Retinal pigment epithelial cell (primary cell): ENCODE data around the gene PATJ.

Experiments
- DNase-seq: peaks from one replicate; pipeline ENCODE4 v3.0.0-alpha.2; 2010; ENCODE audit warnings: low read depth
- H3K4me3 ChIP-seq: 2 replicates; pipeline ENCODE4 v1.5.1; 2011; ENCODE audit warnings: mild to moderate bottlenecking, low read length, control low read depth, moderate library complexity
- TF ChIP-seq, protein P1 (sequence below): conservative IDR thresholded peaks from 2 replicates; pipeline ENCODE4 v1.5.1; 2011; ENCODE audit warnings: low read depth, low read length, control low read depth, inconsistent platforms

Gene PATJ

DNA sequence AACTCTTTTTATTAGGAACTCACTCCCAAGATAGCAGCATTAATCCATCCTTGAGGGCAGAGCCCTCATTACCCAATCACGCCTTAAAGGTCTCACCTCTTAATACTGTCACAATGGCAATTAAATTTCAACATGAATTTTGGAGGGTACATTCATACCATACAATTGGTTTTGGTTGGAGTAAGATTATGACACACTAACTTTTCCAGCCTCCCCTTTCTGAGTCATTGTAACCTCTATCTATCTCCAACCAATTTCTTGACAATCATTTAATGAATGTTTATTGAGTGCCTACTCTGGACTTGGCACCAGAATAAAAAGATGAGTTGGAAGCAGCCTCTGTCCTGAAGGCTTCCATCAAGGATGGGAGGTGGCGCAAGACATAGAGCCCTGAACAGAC, 358.2 kb downstream of the PATJ start:
- no peak overlapping the region for H3K4me3 ChIP-seq
- TF ChIP-seq, protein P1, sequence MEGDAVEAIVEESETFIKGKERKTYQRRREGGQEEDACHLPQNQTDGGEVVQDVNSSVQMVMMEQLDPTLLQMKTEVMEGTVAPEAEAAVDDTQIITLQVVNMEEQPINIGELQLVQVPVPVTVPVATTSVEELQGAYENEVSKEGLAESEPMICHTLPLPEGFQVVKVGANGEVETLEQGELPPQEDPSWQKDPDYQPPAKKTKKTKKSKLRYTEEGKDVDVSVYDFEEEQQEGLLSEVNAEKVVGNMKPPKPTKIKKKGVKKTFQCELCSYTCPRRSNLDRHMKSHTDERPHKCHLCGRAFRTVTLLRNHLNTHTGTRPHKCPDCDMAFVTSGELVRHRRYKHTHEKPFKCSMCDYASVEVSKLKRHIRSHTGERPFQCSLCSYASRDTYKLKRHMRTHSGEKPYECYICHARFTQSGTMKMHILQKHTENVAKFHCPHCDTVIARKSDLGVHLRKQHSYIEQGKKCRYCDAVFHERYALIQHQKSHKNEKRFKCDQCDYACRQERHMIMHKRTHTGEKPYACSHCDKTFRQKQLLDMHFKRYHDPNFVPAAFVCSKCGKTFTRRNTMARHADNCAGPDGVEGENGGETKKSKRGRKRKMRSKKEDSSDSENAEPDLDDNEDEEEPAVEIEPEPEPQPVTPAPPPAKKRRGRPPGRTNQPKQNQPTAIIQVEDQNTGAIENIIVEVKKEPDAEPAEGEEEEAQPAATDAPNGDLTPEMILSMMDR = no peak
- DNase-seq = no peak

DNA sequence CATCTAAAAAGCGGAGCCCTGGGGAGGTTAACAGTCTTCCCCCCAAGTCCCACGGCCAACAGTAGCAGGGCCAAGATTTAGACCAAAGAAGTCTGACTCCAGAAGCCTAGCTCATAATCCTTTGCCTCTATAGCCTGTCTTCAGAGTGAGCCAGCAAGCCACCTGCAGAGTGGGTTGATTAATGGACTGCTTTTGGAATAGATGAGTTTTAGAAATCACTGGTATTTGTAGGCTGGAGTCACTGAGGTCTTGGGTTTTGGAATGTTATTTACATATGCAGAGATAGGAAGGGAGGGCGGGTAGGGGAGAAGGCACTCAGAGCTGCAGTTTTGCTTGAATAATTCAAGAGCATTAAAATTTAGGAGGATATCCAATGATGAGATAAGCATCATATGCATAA, 361.6 kb downstream of the PATJ start:
- H3K4me3 ChIP-seq = no peak overlapping the region
- no peak for DNase-seq
- TF ChIP-seq, protein P1 = no peak

DNA sequence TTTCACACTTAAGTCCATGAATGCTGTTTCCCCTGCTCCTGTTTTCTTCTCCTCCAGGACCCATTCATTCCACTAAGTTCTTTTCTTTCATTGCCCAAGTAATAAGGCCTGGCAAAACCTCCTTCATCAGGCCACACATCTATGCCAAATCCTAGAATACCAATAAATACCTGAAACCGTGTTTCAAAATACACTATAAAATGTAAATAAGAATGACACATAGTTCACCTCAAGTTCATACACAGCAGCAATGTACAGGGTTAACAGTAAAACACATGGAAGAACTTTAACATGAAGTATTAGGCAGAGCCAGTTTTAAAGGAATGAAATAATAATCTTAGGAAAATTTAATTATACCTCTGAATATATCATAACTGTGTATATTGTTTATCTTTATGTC, 365.6 kb downstream of the PATJ start:
- TF ChIP-seq, protein P1 = no peak
- H3K4me3 ChIP-seq = no peak overlapping the region
- no peak for DNase-seq

DNA sequence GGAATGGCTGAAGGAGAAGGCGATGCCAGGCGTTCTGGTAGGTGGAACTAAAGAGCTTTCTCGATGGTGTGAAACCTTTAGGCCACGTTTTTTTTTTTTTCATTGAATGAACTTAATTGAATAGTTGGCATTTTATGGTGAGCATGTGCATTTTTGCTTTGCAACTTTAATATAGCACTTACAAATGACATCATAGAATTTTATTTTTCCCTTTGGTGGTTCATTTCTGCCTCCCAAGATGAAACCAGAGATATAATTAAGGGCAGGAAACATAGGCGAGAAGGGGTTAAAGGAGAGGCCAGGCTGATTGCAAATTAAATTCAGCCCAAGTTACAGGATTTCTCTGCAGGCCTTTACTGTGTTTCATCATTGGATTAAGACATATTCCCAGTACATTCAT, 366.8 kb downstream of the PATJ start:
- TF ChIP-seq, protein P1 = no peak
- no peak overlapping the region for H3K4me3 ChIP-seq
- DNase-seq = no peak

DNA sequence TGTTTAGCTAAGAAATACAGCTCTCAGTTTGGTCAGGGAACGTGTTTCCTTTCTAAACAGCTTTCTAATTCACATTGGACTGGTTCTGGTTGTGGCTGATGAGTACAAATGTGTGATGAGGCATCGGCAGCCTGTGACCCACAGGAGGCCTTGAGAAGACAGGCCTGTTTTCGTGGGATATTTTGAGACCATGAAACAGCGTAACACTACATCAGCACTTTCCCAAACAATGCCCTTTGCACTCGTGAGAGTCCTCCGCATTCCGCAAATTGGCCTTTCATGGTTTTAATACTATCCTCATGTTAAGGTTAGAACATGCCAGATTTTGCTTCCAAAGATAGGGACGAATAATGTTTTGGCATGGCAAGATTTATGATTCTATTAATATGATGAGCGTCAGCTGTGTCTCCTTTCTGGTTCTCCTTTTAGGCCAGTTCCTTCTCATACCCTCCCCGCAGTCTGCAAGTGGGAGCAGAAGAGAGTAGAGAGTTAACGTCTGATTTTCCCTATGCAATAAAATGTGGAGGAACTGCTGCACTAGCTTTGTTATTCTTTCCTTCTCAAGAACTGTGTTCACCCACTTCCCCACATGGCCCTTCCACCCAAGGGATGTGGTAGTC, 368.0 kb downstream of the PATJ start:
- TF ChIP-seq, protein P1 = no peak
- no peak for DNase-seq
- H3K4me3 ChIP-seq = no peak overlapping the region

DNA sequence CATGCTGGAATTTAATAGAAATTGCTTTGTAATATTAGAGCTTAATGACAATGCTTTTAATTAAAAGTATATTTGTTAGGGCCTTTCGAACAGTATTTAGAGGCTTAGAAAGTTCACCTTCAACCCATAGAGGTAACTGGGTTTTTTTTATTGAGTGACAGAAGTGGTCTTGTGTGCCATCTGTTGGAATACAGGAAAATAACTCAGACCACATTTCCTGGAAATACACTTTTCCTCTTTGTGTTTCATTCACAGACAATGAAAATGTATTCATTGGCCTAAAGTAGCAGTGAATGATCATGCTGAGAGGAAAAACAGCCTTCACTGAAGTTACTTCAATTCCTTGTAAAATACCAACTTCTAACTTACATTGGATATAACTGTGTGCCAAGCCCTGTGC, 368.8 kb downstream of the PATJ start:
- TF ChIP-seq, protein P1 = peak; percentile 12
- no peak overlapping the region for H3K4me3 ChIP-seq
- DNase-seq = no peak

DNA sequence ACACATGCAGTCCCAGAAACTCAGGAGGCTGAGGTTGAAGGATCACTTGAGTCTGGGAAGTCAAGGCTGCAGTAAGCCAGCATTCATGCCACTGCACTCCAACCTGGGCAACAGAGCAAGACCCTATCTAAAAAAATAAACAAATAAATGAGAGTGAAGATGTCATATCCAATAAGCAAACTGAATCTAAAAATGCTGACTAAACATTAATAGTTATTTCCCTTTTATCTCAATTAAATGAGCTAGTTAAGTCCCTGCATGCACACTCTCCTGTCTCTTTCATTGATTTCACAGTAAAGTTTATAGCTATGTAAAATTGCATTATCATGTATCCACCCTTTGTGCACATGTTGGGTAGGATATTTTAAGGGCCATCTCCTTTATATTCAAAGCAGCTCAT, 371.2 kb downstream of the PATJ start:
- no peak overlapping the region for H3K4me3 ChIP-seq
- DNase-seq = no peak
- TF ChIP-seq, protein P1 = no peak
